HCT116 (cell line): ENCODE measurements around the gene TLR9. TPM values are rescaled to one million over a fixed set of nuclear protein-coding genes. Genes with fewer than 3 reads are reported as not detected.

Source experiments
- ATAC-seq: fragments of 200-7000 bp; cut with Tn5 transposase; 2 replicates; pipeline ENCODE4 v1.9.1; 2020; ENCODE audit warnings: mild to moderate bottlenecking, moderate library complexity
- BruUV-seq: library from RNA; stranded (reverse); fragments of 400-500 nt; replicated peaks from 2 replicates; lab custom pipeline; 2021; lab: Mats Ljungman, UMichigan
- CTCF ChIA-PET: fragments of 300-600 bp; sonication (Branson Sonifier 250); formaldehyde crosslinking; loops from one replicate; lab custom pipeline; 2021; ENCODE audit warnings: antibody characterized with exemption; lab: Charles Lee
- POLR2A ChIA-PET: fragments of 300-600, 350-600 bp; sonication (Branson Sonifier 250); formaldehyde crosslinking; loops from one replicate; lab custom pipeline; 2021; ENCODE audit warnings: antibody characterized with exemption; lab: Charles Lee
- RAD21 ChIA-PET, 2 experiments: fragments of 300-600 bp; sonication (Branson Sonifier 250); formaldehyde crosslinking; loops; one replicate each; lab custom pipeline; 2023; ENCODE audit warnings: low total read pairs in 2 of 2; ENCODE audit not compliant: uncharacterized antibody in 2 of 2, unreplicated experiment in 2 of 2, low non-redundant PET in 1 of 2; lab: Charles Lee
- DNase-seq: peaks from one replicate; pipeline ENCODE4 v3.0.0-alpha.2; 2010; ENCODE audit warnings: low read depth, low spot score
- H2AFZ ChIP-seq: fragments of 200-600 bp; shearing (Covaris generic), sonication (generic); 2 replicates; pipeline ENCODE4 v1.6.1; 2017; ENCODE audit warnings: low read depth, mixed run types, mixed read lengths, antibody characterized with exemption, low read length; ENCODE audit not compliant: poor library complexity, severe bottlenecking
- H3K27ac ChIP-seq: 2 replicates; pipeline ENCODE4 v1.5.1; 2012; ENCODE audit warnings: low read depth, low read length
- H3K27me3 ChIP-seq: fragments of 200-600 bp; sonication (generic); 2 replicates; pipeline ENCODE4 v1.6.1; 2016; ENCODE audit warnings: mixed run types, low read length, mixed read lengths; ENCODE audit not compliant: insufficient read depth
- H3K36me3 ChIP-seq, 2 experiments: fragments of 200-500 bp in 1 of 2; fragments of 200-600 bp in 1 of 2; sonication (Bioruptor generic) in 1 of 2; sonication (generic) in 1 of 2; 2 replicates each; pipeline versions ENCODE4 v1.5.1 to v1.6.1; 2014 to 2016; ENCODE audit warnings: low read length in 2 of 2, inconsistent platforms in 1 of 2, mixed read lengths in 1 of 2, mixed run types in 1 of 2; ENCODE audit not compliant: insufficient read depth in 2 of 2, control insufficient read depth in 1 of 2
- H3K4me1 ChIP-seq, 2 experiments: fragments of 200-600 bp in 1 of 2; sonication (generic) in 1 of 2; 2 replicates each; pipeline versions ENCODE4 v1.5.1 to v1.6.1; 2012 to 2017; ENCODE audit warnings: low read length in 2 of 2, inconsistent platforms in 1 of 2, mild to moderate bottlenecking in 1 of 2, mixed read lengths in 1 of 2, mixed run types in 1 of 2, moderate library complexity in 1 of 2; ENCODE audit not compliant: insufficient read depth in 2 of 2, control insufficient read depth in 1 of 2
- H3K4me2 ChIP-seq: fragments of 200-600 bp; sonication (generic); 2 replicates; pipeline ENCODE4 v1.6.1; 2017; ENCODE audit warnings: mixed run types, low read length, mixed read lengths
- H3K4me3 ChIP-seq, 2 experiments: fragments of 200-600 bp in 1 of 2; sonication (generic) in 1 of 2; replicated peaks in 1 of 2; 2 replicates each; pipeline ENCODE4 v1.5.1; 2011 to 2016; ENCODE audit warnings: low read length in 2 of 2, control low read depth in 1 of 2, low read depth in 1 of 2, mild to moderate bottlenecking in 1 of 2, mixed read lengths in 1 of 2, mixed run types in 1 of 2
- H3K79me2 ChIP-seq: fragments of 200-600 bp; sonication (generic); 2 replicates; pipeline ENCODE4 v1.6.1; 2017; ENCODE audit warnings: mild to moderate bottlenecking, mixed run types, low read length, moderate library complexity, mixed read lengths; ENCODE audit not compliant: insufficient read depth
- H3K9ac ChIP-seq: fragments of 200-600 bp; sonication (generic); 2 replicates; pipeline ENCODE4 v1.6.1; 2016; ENCODE audit warnings: low read length, mixed read lengths
- H3K9me2 ChIP-seq: fragments of 200-600 bp; sonication (generic), shearing (Covaris generic); 2 replicates; pipeline ENCODE4 v1.6.1; 2017; ENCODE audit warnings: mixed run types, mild to moderate bottlenecking, moderate library complexity; ENCODE audit not compliant: insufficient read depth
- H3K9me3 ChIP-seq, 2 experiments: fragments of 200-500 bp in 1 of 2; fragments of 200-600 bp in 1 of 2; sonication (Bioruptor generic) in 1 of 2; sonication (generic) in 1 of 2; 2 replicates each; pipeline ENCODE4 v1.6.1; 2014 to 2017; ENCODE audit warnings: low read length in 2 of 2, mixed read lengths in 2 of 2, inconsistent platforms in 1 of 2, low read depth in 1 of 2, mild to moderate bottlenecking in 1 of 2, mixed run types in 1 of 2, moderate library complexity in 1 of 2; ENCODE audit not compliant: control insufficient read depth in 1 of 2, insufficient read depth in 1 of 2
- H4K20me1 ChIP-seq: fragments of 200-600 bp; sonication (generic), shearing (Covaris generic); 2 replicates; pipeline ENCODE4 v1.6.1; 2017; ENCODE audit warnings: mixed run types, mild to moderate bottlenecking, moderate library complexity; ENCODE audit not compliant: insufficient read depth
- ELF1 ChIP-seq: IDR thresholded peaks from 2 replicates; pipeline ENCODE4 v1.6.1; 2012; ENCODE audit warnings: low read depth, borderline replicate concordance
- EZH2 ChIP-seq: fragments of 200-600 bp; sonication (generic); IDR thresholded peaks from 2 replicates; pipeline ENCODE4 v1.6.1; 2017; ENCODE audit warnings: antibody characterized with exemption, mixed run types
- EZH2phosphoT487 ChIP-seq: fragments of 200-600 bp; IDR thresholded peaks from 2 replicates; pipeline ENCODE4 v1.6.1; 2018; ENCODE audit warnings: antibody characterized with exemption, borderline replicate concordance
- POLR2A ChIP-seq: IDR thresholded peaks from 2 replicates; pipeline ENCODE4 v1.7.0; 2011; ENCODE audit warnings: borderline replicate concordance; ENCODE audit not compliant: insufficient read depth, insufficient read length; ENCODE audit errors: extremely low read depth
- RAD21 ChIP-seq: IDR thresholded peaks from 2 replicates; pipeline ENCODE4 v1.6.1; 2012; ENCODE audit warnings: low read depth, mild to moderate bottlenecking
- SIN3A ChIP-seq: IDR thresholded peaks from 2 replicates; pipeline ENCODE4 v1.6.1; 2012; ENCODE audit warnings: low read depth
- ZNF274 ChIP-seq: fragments of 200-500 bp; sonication (Bioruptor generic); IDR thresholded peaks from 2 replicates; pipeline ENCODE4 v1.6.1; 2014; ENCODE audit warnings: mild to moderate bottlenecking, low read depth, low read length, inconsistent platforms
- intact Hi-C: fragments of 100-400 bp; cut with micrococcal nuclease; formaldehyde crosslinking; loops from 2 replicates; pipeline ENCODE4 v1.10.0; 2022
- total RNA-seq: library from RNA; stranded (reverse); gene quantifications from one replicate; pipeline ENCODE4 v1.2.1, GENCODE V29; 2021; ENCODE audit not compliant: unreplicated experiment
- TF ChIP-seq, protein P1 (sequence below): IDR thresholded peaks from 2 replicates; pipeline ENCODE4 v1.6.1; 2012; ENCODE audit warnings: low read depth
- TF ChIP-seq, protein P2 (sequence below): IDR thresholded peaks from 2 replicates; pipeline ENCODE4 v1.6.1; 2012
- TF ChIP-seq, protein P3 (sequence below): IDR thresholded peaks from 2 replicates; pipeline ENCODE4 v1.6.1; 2011; ENCODE audit warnings: mild to moderate bottlenecking, low read length, moderate library complexity; ENCODE audit not compliant: insufficient replicate concordance; ENCODE audit errors: extremely low read depth

The TLR9 gene
- total RNA-seq, 1 experiment from 2014 or later: 0.15 TPM

DNA sequence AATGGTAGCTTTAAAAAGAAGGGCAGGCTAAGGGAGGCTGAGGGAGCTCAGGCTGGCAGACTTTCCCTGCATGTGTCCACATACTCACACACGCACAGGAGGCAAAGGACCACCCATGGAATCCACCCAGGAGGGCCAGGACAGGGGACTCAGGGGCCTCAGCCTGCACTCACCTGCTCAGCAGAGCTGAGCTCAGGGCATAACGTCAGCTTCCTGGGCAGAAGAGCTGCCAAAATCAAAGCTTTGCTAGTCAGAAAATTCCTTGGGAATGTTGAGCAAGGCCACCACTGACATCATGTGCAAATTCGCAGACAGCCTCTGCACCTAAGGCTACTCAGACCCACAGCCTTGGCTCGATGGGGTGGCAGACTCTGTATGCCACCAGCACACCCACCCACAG lies 43.9 kb downstream of the TLR9 start:
- Histone ChIP-seq H3K4me1 (no peaks in the 10 kb centered on the region), H3K9me2 (no peaks in the 10 kb centered on the region), H3K4me3 (no peak overlapping the region), H3K9ac (no peak overlapping the region), H4K20me1 (no peaks in the 10 kb centered on the region), H2AFZ (no peak overlapping the region), H3K4me2 (no peak overlapping the region), H3K36me3 (no peaks in the 10 kb centered on the region), H3K27me3 (no peaks in the 10 kb centered on the region), H3K79me2 (no peaks in the 10 kb centered on the region), H3K9me3 (no peaks in the 10 kb centered on the region), H3K27ac (no peak overlapping the region)
- ATAC-seq: no peak
- BruUV-seq: no TSS peak
- POLR2A ChIA-PET: interaction anchor here (0.6 kb wide), 1 partner anchor 14 kb away, joined by 3 read pairs; no protein-coding TSS in a partner anchor
- no peak for DNase-seq
- TF ChIP-seq ZNF274 (no peak), EZH2 (no peak)
- TF ChIP-seq, protein P1, sequence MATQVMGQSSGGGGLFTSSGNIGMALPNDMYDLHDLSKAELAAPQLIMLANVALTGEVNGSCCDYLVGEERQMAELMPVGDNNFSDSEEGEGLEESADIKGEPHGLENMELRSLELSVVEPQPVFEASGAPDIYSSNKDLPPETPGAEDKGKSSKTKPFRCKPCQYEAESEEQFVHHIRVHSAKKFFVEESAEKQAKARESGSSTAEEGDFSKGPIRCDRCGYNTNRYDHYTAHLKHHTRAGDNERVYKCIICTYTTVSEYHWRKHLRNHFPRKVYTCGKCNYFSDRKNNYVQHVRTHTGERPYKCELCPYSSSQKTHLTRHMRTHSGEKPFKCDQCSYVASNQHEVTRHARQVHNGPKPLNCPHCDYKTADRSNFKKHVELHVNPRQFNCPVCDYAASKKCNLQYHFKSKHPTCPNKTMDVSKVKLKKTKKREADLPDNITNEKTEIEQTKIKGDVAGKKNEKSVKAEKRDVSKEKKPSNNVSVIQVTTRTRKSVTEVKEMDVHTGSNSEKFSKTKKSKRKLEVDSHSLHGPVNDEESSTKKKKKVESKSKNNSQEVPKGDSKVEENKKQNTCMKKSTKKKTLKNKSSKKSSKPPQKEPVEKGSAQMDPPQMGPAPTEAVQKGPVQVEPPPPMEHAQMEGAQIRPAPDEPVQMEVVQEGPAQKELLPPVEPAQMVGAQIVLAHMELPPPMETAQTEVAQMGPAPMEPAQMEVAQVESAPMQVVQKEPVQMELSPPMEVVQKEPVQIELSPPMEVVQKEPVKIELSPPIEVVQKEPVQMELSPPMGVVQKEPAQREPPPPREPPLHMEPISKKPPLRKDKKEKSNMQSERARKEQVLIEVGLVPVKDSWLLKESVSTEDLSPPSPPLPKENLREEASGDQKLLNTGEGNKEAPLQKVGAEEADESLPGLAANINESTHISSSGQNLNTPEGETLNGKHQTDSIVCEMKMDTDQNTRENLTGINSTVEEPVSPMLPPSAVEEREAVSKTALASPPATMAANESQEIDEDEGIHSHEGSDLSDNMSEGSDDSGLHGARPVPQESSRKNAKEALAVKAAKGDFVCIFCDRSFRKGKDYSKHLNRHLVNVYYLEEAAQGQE: no peak
- CTCF ChIA-PET: no interaction called here
- RAD21 ChIA-PET: no interaction called here
- intact Hi-C loops: no loop called here

GRCh38 chr3:52178537-52178936 lies 46.9 kb downstream of the TLR9 start:
- no peak for ATAC-seq
- Histone ChIP-seq H2AFZ (no peak overlapping the region), H3K9me2 (no peaks in the 10 kb centered on the region), H3K9me3 (no peaks in the 10 kb centered on the region), H4K20me1 (no peaks in the 10 kb centered on the region), H3K9ac (no peak overlapping the region), H3K27me3 (no peaks in the 10 kb centered on the region), H3K79me2 (no peaks in the 10 kb centered on the region), H3K27ac (no peak overlapping the region), H3K4me2 (no peak overlapping the region), H3K36me3 (no peaks in the 10 kb centered on the region), H3K4me1 (no peaks in the 10 kb centered on the region), H3K4me3 (no peak overlapping the region)
- no peak for DNase-seq
- RAD21 ChIA-PET: no interaction called here
- intact Hi-C loops: no loop called here
- CTCF ChIA-PET: no interaction called here
- no TSS peak for BruUV-seq
- no peak for TF ChIP-seq POLR2A
- TF ChIP-seq, protein P2, sequence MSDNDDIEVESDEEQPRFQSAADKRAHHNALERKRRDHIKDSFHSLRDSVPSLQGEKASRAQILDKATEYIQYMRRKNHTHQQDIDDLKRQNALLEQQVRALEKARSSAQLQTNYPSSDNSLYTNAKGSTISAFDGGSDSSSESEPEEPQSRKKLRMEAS: no peak
- no peak for TF ChIP-seq ELF1
- no peak for TF ChIP-seq EZH2phosphoT487
- TF ChIP-seq, protein P3, sequence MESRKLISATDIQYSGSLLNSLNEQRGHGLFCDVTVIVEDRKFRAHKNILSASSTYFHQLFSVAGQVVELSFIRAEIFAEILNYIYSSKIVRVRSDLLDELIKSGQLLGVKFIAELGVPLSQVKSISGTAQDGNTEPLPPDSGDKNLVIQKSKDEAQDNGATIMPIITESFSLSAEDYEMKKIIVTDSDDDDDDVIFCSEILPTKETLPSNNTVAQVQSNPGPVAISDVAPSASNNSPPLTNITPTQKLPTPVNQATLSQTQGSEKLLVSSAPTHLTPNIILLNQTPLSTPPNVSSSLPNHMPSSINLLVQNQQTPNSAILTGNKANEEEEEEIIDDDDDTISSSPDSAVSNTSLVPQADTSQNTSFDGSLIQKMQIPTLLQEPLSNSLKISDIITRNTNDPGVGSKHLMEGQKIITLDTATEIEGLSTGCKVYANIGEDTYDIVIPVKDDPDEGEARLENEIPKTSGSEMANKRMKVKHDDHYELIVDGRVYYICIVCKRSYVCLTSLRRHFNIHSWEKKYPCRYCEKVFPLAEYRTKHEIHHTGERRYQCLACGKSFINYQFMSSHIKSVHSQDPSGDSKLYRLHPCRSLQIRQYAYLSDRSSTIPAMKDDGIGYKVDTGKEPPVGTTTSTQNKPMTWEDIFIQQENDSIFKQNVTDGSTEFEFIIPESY: no peak
- TF ChIP-seq RAD21: no peak
- TF ChIP-seq ZNF274: no peak
- TF ChIP-seq SIN3A: no peak
- TF ChIP-seq, all 23 proteins: peak for 0
- POLR2A ChIA-PET: no interaction called here
